ENCODE measurements around the gene SMIM41.
A peak's percentile ranks its signal among the peaks of the same experiment; 100 is the strongest.

SMIM41 gene

DNA sequence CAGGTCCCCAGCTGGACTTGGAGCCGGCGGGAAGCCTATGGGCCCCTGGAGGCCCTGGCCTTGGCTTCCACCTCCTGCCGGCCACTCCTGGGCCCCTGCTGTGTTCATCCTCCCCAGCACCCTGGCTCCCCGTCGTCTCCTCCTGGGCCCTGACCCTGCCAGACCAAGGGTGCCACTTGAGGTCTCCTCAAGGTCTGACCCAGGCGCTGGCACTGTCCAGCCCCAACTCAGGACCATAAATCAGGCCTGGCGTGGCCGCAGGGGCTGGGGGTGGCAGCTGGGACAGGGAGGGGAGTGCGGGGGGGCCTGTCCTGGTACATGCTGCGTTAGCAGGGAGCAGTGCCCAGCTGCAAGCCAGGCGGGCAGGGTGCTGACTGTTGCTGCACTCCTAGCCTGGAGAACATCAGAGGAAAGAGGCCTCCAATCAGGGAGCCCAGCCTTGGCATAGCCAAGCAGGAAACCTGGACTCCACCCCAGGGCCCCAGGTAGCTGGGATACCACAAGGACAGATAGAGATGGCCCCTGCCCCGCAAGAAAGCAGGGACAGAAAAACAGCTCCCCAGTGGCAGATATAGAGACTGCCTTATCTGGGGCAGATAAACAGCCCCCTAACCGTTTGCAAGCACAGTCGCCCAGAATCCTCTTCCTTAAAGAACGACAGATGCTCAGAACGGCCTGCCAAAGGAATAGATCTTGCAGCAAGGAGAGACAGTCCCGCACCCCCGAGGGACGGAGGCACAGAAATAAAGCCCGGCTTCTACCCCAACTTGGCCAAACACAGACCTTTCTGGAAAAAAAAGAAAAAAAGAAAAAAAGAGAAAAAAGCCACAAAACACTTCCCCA, 16.2 kb upstream of the SMIM41 start:
- no peak for DNase-seq (ENCODE audit: low spot score)

- DNase-seq (ENCODE audit: low spot score): no peak
Measured at GRCh38 chr12:52063981-52064649, 15.4 kb upstream of the SMIM41 start.

DNA sequence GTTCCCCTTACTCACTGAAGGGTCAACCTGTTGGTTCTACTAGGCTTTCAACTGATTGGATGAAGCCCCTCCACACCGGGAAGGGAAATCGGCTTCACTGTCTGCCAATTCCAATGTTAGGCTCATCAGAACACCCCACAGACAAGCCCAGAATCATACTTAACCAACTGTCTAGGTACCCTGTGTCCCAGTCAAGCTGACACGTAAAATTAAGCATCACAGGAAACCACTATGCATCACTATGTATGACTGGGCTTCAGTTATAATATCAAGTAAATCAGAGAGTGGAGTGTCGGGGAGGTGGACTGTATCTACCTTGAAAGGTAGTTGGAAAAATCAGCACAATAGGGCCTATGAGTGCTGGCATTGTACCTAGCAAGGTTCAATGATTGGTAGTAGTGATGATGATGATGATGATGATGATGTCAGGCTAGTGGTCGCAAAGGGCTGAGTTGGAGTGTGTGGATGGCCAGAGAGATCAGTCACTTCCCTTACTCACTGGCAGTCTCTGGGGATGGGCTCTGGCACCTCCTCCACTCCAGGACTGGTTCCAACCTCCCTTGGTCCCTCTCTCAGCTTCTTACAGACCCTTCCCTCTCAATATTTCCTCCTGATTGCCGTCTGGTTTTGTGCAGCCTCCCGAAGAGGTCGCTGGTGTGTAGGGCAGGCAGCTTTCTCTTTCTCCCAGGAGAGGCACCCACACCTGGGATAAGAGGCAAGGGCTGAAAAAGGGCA, 13.0 kb upstream of the SMIM41 start:
- no peak for DNase-seq (ENCODE audit: low spot score)

GRCh38 chr12:52067081-52067374, 12.5 kb upstream of the SMIM41 start:
- no peak for DNase-seq (ENCODE audit: low spot score)

GRCh38 chr12:52069327-52070184, 9.9 kb upstream of the SMIM41 start, which contains the start of gene ATG101:
Gene ATG101 (plus strand): TSS chr12:52069978. CDS start chr12:52073651, 3,673 bp downstream.
- peak; percentile 96 for DNase-seq (ENCODE audit: low spot score)

GRCh38 chr12:52070185-52070925, 9.1 kb upstream of the SMIM41 start:
- DNase-seq (ENCODE audit: low spot score): no peak

- peak; percentile 14 for DNase-seq (ENCODE audit: low spot score)
Measured at GRCh38 chr12:52073531-52074381, 5.7 kb upstream of the SMIM41 start.

GRCh38 chr12:52074971-52075724, 4.4 kb upstream of the SMIM41 start:
- DNase-seq (ENCODE audit: low spot score): peak; percentile 22

GRCh38 chr12:52076811-52077210, 2.7 kb upstream of the SMIM41 start:
- DNase-seq (ENCODE audit: low spot score): no peak

DNA sequence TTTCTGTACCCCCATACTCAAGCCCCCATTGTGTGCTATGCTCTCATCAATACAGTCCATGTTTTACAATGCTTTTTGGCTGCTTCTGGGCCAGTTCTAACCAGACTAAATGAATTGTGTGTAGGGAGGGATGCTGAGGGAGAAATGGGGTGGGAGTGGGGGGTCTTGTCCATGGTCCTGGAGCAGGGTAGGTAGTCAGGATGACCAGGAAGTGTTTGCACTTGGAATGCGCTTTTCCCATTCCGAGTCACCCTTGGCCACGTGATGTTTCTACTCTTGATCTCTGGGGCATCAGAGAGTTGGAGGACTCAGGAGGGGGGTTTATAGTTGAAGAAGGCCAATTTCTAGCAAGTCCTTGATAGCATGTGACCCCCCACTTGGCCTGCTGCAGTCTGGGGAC, 1.2 kb upstream of the SMIM41 start:
- no peak for DNase-seq (ENCODE audit: low spot score)

DNA sequence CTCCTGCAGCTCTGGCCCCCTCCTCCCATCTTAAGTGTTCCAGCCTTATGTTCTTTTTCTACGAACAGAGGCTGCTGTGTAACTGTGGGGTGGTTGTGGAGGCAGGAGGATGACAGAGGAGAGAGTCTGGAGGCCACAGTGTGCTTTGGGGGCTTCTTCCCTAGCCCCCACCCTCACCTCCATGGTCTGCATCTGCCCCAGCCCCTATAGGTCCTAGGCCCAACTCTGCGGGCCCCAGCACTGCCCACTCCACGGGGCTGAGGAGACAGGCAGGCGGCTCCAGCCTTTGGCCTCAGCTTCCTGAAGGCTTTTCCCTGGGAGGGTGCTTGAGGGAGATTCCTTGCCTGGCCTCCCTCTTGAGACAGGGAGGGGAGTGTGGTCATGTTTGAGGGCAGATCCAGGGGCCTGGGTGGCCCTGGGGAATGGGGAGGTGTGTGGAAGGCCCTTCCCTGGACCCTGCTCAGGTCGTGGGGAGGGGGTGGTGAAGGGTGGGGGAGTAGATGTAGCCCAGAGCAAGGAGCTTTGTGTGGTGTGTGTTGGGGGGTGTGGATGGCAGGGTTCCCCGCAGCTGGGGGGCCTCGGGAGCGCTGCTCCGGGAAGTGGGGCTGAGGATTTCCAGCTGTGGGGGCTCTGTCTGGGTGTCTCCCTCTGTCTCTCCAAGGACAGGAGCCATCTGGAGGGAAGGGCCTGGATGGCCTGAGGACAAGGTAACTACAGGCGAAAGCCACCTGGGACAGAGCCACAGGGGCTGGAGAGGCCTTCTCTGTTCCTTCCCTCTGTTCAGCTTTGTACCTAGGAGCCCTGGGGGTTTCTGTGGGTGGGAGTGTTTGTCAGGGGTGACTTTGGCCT, 1.1 kb downstream of the SMIM41 start:
- DNase-seq (ENCODE audit: low spot score): no peak

- no peak for DNase-seq (ENCODE audit: low spot score)
Measured at GRCh38 chr12:52081263-52081733, 1.8 kb downstream of the SMIM41 start.

DNA sequence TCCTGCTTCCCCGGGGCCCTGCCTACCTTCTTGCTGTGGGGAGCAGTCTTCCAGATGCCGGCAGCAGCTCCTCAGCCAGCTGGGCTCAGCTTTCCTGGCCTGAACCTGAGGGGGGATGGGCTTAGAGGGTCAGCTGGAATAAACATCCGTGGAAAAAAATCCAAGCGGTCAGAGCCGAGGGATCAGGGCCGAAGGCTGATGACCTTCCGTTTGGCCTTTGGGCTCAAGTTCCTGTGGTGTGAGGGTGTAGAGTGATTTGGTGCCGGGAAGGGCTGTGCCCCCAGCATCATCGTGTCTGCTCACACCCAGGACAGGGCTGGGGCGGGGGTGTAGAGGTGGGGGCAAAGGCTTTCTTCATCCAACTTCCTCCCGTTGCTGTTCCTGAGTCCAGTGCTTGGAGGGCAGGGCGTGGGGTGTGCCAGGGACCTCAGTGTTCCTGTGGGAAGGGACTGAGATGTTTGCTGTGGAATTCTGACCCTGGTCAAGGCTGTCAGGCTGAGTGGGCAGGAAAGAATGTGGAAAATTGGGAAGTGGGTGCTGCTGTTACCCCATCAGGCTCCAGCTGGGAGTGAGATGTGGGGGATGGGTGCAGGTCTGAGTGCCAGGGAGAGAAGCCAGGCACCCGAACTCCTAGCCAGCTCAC, 2.6 kb downstream of the SMIM41 start:
- DNase-seq (ENCODE audit: low spot score): no peak

GRCh38 chr12:52082669-52082987, 3.1 kb downstream of the SMIM41 start:
- no peak for DNase-seq (ENCODE audit: low spot score)

GRCh38 chr12:52082988-52083637, 3.6 kb downstream of the SMIM41 start:
- DNase-seq (ENCODE audit: low spot score): peak; percentile 51

- no peak for DNase-seq (ENCODE audit: low spot score)
Measured at GRCh38 chr12:52083638-52083996, 4.1 kb downstream of the SMIM41 start.

GRCh38 chr12:52084491-52085231, 5.2 kb downstream of the SMIM41 start:
- DNase-seq (ENCODE audit: low spot score): no peak

Measured in kidney tubule cell (primary cell).